GM12801 (cell line): ENCODE data around the gene TIPIN.

Experiments
- TF ChIP-seq, protein P1 (sequence below): IDR thresholded peaks from one replicate; pipeline ENCODE4 v1.5.1; 2011; ENCODE audit warnings: control low read depth; ENCODE audit not compliant: insufficient read length; ENCODE audit errors: extremely low read depth

Gene TIPIN

DNA sequence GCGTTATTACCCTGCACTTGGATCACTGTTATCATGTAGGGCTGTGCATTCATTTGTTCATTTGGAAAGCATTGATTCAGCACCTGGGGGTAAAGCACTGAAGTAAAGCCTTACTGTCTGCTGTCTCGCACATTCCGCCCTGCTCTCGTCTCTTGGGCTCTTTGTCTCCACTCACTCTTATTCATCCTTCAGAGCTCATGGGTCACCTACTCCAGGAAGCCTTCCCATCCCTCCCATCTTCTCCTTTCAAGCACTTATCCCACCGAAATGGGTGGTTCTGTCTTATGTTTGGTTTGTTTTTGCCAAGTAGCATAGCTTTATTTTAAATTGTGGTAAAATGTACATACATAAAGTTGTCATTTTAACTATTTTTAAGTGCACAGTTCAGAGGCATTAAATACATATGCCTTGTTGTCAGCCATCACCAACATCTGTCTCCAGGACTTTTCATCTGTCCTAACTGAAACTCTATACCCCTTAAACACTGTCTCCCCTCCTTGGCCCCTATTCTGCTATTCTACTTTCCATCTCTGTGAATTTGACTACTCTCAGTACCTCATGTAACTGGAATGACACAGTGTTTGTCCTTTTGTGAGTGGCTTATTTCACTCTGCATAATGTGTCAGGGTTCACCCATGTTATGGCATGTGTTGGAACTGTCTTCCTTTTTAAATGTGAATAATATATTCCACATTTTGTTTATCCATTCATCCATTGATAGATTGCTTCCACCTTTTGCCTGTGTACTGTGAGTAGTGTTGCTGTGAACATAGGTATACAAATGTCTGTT is 53.8 kb downstream of the TIPIN start:
- TF ChIP-seq, protein P1, sequence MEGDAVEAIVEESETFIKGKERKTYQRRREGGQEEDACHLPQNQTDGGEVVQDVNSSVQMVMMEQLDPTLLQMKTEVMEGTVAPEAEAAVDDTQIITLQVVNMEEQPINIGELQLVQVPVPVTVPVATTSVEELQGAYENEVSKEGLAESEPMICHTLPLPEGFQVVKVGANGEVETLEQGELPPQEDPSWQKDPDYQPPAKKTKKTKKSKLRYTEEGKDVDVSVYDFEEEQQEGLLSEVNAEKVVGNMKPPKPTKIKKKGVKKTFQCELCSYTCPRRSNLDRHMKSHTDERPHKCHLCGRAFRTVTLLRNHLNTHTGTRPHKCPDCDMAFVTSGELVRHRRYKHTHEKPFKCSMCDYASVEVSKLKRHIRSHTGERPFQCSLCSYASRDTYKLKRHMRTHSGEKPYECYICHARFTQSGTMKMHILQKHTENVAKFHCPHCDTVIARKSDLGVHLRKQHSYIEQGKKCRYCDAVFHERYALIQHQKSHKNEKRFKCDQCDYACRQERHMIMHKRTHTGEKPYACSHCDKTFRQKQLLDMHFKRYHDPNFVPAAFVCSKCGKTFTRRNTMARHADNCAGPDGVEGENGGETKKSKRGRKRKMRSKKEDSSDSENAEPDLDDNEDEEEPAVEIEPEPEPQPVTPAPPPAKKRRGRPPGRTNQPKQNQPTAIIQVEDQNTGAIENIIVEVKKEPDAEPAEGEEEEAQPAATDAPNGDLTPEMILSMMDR = no peak

DNA sequence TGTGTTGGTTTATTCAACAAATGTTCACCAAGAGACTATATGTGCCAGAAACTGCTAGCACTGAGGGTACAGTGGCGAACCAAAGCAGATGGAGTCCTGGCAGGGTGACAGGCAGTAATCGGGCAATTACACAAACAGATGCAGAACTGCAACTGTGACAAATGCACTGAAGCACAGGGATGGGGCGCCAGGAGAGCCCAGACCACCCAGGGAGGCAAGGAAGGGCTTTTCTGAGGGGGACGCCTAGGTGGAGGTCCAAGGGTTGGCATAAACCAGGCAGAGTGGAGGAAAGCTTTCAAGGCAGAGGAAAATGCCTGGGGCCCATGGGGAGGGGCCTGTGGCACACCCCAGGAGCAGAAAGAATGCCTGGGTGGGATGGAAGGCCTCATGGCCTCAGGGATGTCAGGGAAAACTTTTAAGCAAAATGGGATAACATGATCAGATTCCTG is 57.7 kb downstream of the TIPIN start:
- TF ChIP-seq, protein P1 = no peak

DNA sequence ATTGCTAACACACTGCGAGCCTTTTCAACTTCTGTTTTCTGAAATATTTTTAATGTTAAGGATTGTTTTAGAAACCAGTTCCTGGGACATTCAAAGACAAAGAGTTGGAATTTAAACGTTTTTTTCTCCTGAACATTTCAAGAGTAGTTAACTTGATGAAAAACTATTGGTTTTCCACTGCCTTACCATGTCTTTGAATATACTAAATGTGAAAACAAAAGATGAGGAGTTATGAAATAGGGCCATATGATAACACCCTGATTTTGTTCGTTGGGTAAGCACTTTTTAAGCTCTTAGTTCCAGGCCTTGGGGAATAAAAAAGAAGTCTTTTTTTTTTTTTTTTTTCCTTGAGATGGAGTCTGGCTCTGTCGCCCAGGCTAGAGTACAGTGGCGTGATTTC is 60.3 kb downstream of the TIPIN start:
- TF ChIP-seq, protein P1 = no peak

DNA sequence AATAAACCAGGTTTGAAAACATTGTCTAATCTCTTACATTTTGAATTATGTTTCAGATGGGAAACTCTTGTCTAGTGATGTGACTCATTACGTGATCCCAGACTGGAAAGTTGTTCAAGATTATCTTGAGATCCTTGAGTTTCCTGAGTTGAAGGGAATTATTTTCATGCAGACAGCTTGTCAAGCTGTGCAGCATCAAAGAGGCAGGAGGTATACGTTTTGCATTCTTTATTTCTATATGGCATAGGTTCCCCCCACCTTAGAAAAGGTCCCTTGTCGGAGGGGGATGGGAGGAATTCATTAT is 61.6 kb downstream of the TIPIN start:
- TF ChIP-seq, protein P1 = no peak

DNA sequence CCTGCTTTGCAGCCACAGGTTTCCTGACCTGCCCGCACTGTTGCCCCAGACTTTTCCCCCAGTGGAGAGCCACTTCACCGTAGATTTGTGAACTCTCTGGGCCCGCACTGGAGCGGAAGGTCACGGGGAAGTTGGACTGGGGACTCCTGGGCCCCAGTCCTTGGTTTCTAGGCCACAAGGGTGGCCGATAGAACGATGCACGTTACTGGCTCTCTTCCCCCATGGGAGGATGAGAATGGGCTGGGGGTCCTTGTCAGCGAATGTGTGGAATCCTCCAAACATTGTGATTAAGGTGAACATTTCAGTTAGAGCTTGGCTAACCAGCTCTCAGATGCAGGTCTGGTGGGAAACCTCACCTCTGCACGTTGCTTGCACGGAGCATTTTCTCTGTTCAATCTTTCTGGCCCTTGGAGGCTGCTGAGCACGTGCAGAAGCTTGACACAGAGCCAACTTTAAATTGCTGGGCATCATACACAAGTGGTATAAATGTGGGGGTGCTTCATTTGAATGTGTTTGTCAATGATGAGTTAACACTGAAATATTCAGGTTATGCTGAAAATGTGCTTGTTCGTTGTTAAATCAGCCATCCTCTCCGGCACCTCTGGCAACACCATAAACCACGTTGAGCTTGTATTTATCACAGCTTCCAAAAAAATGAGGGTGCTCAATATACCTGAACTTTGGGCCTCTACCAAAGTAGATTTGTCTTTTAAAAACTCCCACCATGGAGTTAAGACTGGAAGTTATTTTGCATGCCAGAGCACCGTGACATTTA is 62.1 kb downstream of the TIPIN start:
- TF ChIP-seq, protein P1 = no peak

DNA sequence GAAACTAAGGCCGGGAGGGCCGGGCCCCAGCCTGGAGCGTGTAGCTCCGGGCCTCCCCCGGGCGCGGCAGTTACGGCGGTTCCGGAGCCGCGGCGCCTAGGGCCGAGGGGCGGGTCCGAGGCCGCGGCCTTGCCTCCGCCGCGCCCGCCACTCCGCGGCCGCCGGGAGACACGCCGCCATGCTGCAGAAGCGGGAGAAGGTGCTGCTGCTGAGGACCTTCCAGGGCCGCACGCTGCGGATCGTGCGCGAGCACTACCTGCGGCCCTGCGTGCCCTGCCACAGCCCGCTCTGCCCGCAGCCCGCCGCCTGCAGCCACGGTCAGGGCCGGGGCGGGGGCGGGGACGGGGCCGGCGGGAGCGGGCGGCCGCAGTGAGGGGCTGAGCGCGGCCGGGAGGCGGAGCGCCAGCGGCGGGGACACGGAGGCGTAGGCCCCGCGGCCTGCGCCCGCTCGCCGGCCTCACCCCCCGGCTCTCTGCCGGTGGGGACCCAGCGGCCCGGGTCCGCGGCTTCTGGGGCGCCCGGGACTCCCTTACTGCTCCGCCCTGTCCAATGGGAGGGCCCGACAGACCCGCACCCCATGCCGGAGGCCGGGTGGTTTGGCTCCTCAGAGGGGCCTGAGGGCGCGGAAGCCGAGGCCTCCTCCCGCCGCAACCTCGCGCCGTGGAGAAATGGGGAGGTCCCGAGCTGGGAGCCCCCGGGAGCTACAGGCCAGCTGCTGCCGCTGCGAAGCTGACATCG is 62.9 kb downstream of the TIPIN start, which contains the start of gene DIS3L:
DIS3L (plus strand) TSS at position 150 of the 738 bp plus-strand sequence; CDS start at position 179, 29 bp downstream.
- TF ChIP-seq, protein P1 = no peak

DNA sequence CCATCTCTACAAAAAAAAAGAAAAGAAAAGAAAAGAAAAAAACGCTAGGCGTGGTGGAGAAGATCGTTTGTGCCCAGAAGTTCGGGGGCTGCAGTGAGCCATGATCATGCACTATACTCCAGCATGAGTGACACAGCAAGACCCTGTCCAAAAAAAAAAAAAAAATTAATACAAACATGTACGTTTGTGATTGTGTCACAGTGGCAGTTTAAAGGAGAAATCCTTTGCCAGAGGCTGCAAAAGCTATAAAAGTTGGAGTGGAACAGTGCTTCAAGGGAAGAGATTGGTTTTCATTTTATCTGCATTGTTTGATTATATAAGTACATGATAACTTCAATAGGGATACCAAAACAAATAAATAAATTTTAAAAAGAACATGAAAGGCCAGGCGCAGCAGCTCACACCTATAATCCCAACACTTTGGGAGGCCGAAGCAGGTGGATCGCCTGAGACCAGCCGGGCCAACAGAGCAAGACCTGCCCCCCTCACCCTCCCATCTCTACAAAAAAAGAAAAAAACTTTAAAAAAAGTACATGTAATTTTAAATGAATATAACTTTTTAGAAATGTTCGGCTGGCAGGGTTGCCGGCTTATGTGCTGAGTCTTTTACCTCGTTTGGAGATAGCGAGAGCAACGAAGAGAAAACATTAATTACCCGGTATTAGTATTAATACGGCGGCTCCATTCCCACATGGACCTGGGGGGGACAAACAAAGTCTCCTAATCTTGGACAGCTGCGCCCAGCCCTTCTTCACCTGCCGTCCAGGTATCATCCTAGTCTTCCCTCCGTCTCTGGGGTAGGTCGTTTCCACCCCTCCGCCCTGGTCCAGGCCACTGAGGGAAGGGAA is 63.7 kb downstream of the TIPIN start:
- TF ChIP-seq, protein P1 = no peak
